ENCODE data around the gene MTMR1.

MTMR1 gene

DNA sequence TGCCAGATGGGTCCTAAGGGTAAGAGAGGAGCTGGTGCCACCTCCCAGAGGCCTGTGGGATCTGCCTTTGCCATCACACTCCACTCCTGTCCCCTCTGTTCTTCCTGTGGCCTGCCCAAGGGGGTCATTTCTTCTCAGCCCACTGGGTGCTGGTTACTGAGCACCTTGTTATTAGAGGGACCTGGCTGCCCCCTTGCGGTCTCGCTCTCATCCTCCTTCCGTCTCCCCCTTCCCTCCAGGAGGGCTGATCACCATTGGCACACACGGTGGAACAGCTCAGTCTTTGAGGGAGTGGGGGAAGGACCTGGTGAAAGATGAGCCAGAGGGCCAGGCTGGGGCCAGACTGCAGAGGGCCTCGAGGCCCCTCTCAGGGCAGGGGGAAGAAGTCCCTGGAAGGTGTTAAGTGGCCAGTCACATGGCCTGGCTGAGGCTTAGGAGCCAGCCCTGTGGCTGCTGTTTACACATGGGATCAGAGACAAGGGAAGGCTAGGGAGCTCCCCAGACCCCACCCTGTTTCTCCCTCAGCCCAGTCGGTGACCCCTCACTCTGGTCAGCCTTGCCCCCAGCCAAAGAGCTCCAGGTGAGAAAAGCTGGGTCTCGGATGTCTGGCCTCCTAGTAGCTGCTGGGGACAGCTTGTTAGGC lies 68.1 kb downstream of the MTMR1 start:
- in situ Hi-C loops (cut with HindIII; ENCODE audit: low pct_ligation_motif_present, low sequenced_read_pairs): no loop called here
- Histone ChIP-seq H3K36me3 (replicated peaks) (no peaks in the 10 kb centered on the region), H3K4me3 (ENCODE audit: low read depth, low read length) (no peak overlapping the region), H3K27me3 (replicated peaks) (no peaks in the 10 kb centered on the region), H3K27ac (no peak overlapping the region)
- TF ChIP-seq, protein P1, sequence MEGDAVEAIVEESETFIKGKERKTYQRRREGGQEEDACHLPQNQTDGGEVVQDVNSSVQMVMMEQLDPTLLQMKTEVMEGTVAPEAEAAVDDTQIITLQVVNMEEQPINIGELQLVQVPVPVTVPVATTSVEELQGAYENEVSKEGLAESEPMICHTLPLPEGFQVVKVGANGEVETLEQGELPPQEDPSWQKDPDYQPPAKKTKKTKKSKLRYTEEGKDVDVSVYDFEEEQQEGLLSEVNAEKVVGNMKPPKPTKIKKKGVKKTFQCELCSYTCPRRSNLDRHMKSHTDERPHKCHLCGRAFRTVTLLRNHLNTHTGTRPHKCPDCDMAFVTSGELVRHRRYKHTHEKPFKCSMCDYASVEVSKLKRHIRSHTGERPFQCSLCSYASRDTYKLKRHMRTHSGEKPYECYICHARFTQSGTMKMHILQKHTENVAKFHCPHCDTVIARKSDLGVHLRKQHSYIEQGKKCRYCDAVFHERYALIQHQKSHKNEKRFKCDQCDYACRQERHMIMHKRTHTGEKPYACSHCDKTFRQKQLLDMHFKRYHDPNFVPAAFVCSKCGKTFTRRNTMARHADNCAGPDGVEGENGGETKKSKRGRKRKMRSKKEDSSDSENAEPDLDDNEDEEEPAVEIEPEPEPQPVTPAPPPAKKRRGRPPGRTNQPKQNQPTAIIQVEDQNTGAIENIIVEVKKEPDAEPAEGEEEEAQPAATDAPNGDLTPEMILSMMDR (IDR thresholded peaks at IDR 0.05; ENCODE audit: low read depth, low read length, missing control alignments): no peak
- no peak for DNase-seq

DNA sequence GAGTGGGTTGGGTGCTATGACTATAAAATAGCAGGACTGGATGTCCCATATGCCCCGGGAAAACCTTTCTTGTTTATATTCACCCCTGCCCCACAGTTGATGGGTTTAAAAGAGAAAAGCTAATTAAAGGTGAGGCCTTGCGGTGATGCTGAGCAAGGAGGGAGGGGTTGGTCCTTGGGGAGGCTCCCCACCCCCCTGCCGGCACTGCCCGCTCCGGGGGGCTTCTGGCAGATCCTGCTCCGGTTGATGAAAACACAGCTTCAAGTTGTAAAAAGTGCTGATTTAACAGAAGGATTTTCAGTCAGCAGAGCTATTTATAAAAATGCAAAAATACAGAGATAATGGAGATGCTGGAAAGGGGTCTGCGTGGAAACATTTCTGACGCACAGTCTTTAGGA lies 68.6 kb downstream of the MTMR1 start:
- Histone ChIP-seq H3K27ac (no peak overlapping the region), H3K4me3 (ENCODE audit: low read depth, low read length) (no peak overlapping the region), H3K36me3 (replicated peaks) (no peaks in the 10 kb centered on the region), H3K27me3 (replicated peaks) (no peaks in the 10 kb centered on the region)
- DNase-seq: no peak
- in situ Hi-C loops (cut with HindIII; ENCODE audit: low pct_ligation_motif_present, low sequenced_read_pairs): no loop called here
- TF ChIP-seq, protein P1 (IDR thresholded peaks at IDR 0.05; ENCODE audit: low read depth, low read length, missing control alignments): no peak

DNA sequence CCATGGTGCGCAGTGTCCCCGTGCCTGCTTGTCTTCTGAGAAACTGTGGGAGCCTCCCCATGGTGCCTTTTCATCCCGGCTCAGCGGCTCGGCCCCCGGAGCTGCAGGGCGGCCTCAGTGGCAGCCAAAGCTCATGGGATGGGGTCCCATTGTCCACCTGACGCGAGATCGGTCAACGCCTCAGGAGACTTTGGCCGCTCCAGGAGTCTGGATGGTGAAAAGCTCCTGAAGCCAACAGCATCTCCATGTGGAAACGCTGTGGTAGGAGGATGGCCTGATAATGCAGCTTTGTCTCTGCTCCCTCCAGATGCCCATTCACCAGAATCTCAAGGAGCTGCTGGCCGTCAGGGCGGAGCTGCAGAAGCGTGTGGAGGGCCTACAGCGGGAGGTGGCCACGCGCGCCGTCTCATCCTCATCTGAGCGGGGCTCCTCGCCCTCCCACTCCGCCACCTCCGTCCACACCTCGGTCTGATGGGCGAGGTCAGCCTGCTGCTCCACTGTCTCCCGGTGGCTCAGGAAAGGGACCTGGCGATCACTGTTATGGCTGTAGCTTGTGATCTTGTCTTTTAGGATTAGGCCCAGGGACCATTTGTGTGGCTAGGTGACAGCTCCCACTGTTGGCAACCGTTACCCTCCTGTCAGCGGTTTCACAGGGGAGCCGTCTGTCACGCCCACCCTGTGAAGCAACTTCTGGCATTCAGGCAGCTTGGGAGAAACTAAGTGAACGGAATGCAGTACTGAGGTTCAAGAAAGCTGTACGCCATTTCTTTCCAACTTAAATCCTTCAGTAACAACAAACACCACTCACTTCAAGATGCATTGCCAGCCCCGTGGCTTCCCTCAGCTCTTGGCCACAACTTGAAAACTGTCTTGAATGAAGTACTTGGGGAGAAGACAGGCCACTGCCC lies 69.3 kb downstream of the MTMR1 start:
- in situ Hi-C loops (cut with HindIII; ENCODE audit: low pct_ligation_motif_present, low sequenced_read_pairs): no loop called here

DNA sequence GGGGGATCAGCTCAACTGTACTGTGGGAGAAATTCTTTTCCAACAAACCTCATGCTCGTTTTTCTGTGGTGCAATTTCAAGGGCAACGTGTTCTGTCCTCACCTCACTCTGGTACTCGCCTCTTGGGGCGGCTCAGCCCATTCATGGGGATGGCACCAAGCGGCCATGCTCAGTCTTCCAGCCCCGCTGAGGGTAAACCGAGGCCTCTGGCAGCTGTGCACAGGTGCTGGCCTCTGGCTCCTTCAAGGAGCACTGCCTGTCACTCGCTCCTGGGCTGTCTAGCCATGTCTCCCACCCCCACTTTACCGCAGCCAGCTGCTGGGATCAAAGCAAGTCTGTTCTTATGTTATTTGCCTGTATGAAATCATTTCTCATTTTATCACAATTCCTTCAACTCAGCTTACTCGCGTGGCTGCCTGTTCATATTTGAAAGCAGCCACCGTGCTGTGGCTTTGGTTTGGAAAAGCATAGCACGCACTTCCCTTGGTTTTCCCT lies 70.2 kb downstream of the MTMR1 start:
- Histone ChIP-seq H3K27me3 (replicated peaks) (no peaks in the 10 kb centered on the region), H3K27ac (no peak overlapping the region), H3K4me3 (ENCODE audit: low read depth, low read length) (no peak overlapping the region), H3K36me3 (replicated peaks) (no peaks in the 10 kb centered on the region)
- TF ChIP-seq, protein P1 (IDR thresholded peaks at IDR 0.05; ENCODE audit: low read depth, low read length, missing control alignments): no peak
- no peak for DNase-seq
- in situ Hi-C loops (cut with HindIII; ENCODE audit: low pct_ligation_motif_present, low sequenced_read_pairs): no loop called here

More for the DNA sequence above, 69.3 kb downstream of the MTMR1 start:
- Histone ChIP-seq H3K36me3 (replicated peaks) (no peaks in the 10 kb centered on the region), H3K27me3 (replicated peaks) (no peaks in the 10 kb centered on the region), H3K27ac (no peak overlapping the region), H3K4me3 (ENCODE audit: low read depth, low read length) (no peak overlapping the region)
- DNase-seq: no peak
- TF ChIP-seq, protein P1 (IDR thresholded peaks at IDR 0.05; ENCODE audit: low read depth, low read length, missing control alignments): no peak

DNA sequence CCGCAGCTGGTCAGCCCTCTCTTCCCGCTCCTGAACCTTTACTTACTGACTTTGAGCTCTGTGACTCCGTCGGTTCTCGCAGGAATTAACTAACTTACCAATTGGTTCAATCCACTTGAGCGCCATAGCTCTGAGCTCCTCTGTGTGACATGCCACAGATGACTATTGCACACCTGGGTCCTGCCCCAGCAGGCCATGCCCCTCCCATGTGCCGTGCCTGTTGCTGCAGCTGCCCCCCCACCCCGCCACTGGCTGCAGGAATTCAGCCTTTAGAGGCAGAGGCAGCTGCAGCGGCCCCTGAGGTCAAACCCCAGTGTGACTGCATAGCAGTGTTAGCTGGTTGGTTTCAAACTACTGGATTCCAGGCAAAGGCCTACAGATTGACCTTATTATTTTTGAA lies 70.6 kb downstream of the MTMR1 start:
- TF ChIP-seq, protein P1 (IDR thresholded peaks at IDR 0.05; ENCODE audit: low read depth, low read length, missing control alignments): no peak
- in situ Hi-C loops (cut with HindIII; ENCODE audit: low pct_ligation_motif_present, low sequenced_read_pairs): no loop called here
- no peaks in the 10 kb centered on the region for H3K27me3 ChIP-seq (replicated peaks)
- H3K27ac ChIP-seq: no peak overlapping the region
- H3K36me3 ChIP-seq (replicated peaks): no peaks in the 10 kb centered on the region
- no peak for DNase-seq
- no peak overlapping the region for H3K4me3 ChIP-seq (ENCODE audit: low read depth, low read length)

Measured in brain microvascular endothelial cell (primary cell).